ENCODE data around the gene LAMA4.
A peak's percentile ranks its signal among the peaks of the same experiment; 100 is the strongest.

Gene LAMA4

GRCh38 chr6:112268654-112269053 lies 14.3 kb upstream of the LAMA4 start:
- Histone ChIP-seq H3K9ac (ENCODE audit: insufficient read length) (no peak overlapping the region), H3K9me3 (ENCODE audit: low read depth, low read length) (no peaks in the 10 kb centered on the region), H3K36me3 (ENCODE audit: insufficient read depth, low read length) (no peaks in the 10 kb centered on the region), H3K27ac (no peak overlapping the region), H3K4me3 (no peak overlapping the region)
- DNase-seq (ENCODE audit: low read depth, low spot score): no peak
- TF ChIP-seq EZH2 (IDR thresholded peaks at IDR 0.05) (no peak), POLR2AphosphoS5 (IDR thresholded peaks at IDR 0.05; ENCODE audit: borderline replicate concordance, low read depth, low read length) (no peak), FOXP2 (optimal IDR thresholded peaks at IDR 0.05; ENCODE audit: control extremely low read depth, extremely low read length, insufficient read depth) (no peak)

GRCh38 chr6:112268019-112268418 lies 13.7 kb upstream of the LAMA4 start:
- DNase-seq (ENCODE audit: low read depth, low spot score): no peak
- Histone ChIP-seq H3K4me3 (no peak overlapping the region), H3K9ac (ENCODE audit: insufficient read length) (no peak overlapping the region), H3K9me3 (ENCODE audit: low read depth, low read length) (no peaks in the 10 kb centered on the region), H3K27ac (no peak overlapping the region), H3K36me3 (ENCODE audit: insufficient read depth, low read length) (no peaks in the 10 kb centered on the region)
- TF ChIP-seq POLR2AphosphoS5 (IDR thresholded peaks at IDR 0.05; ENCODE audit: borderline replicate concordance, low read depth, low read length) (no peak), EZH2 (IDR thresholded peaks at IDR 0.05) (no peak), FOXP2 (optimal IDR thresholded peaks at IDR 0.05; ENCODE audit: control extremely low read depth, extremely low read length, insufficient read depth) (no peak)

- Histone ChIP-seq H3K4me3 (no peak overlapping the region), H3K9me3 (ENCODE audit: low read depth, low read length) (no peaks in the 10 kb centered on the region), H3K9ac (ENCODE audit: insufficient read length) (no peak overlapping the region), H3K36me3 (ENCODE audit: insufficient read depth, low read length) (no peaks in the 10 kb centered on the region), H3K27ac (no peak overlapping the region)
- TF ChIP-seq FOXP2 (optimal IDR thresholded peaks at IDR 0.05; ENCODE audit: control extremely low read depth, extremely low read length, insufficient read depth): no peak
- no peak for TF ChIP-seq POLR2AphosphoS5 (IDR thresholded peaks at IDR 0.05; ENCODE audit: borderline replicate concordance, low read depth, low read length)
- TF ChIP-seq EZH2 (IDR thresholded peaks at IDR 0.05): no peak
- no peak for DNase-seq (ENCODE audit: low read depth, low spot score)
Observed at GRCh38 chr6:112266331-112266730, 12.0 kb upstream of the LAMA4 start.

- no peaks in the 10 kb centered on the region for H3K36me3 ChIP-seq (ENCODE audit: insufficient read depth, low read length)
- no peak overlapping the region for H3K9ac ChIP-seq (ENCODE audit: insufficient read length)
- no peak for DNase-seq (ENCODE audit: low read depth, low spot score)
- no peaks in the 10 kb centered on the region for H3K9me3 ChIP-seq (ENCODE audit: low read depth, low read length)
- H3K4me3 ChIP-seq: no peak overlapping the region
- H3K27ac ChIP-seq: no peak overlapping the region
- TF ChIP-seq FOXP2 (optimal IDR thresholded peaks at IDR 0.05; ENCODE audit: control extremely low read depth, extremely low read length, insufficient read depth) (no peak), EZH2 (IDR thresholded peaks at IDR 0.05) (no peak), POLR2AphosphoS5 (IDR thresholded peaks at IDR 0.05; ENCODE audit: borderline replicate concordance, low read depth, low read length) (no peak)
Observed at GRCh38 chr6:112259337-112259675, 4.9 kb upstream of the LAMA4 start.

GRCh38 chr6:112258642-112259336 lies 4.4 kb upstream of the LAMA4 start:
- H3K36me3 ChIP-seq (ENCODE audit: insufficient read depth, low read length): no peaks in the 10 kb centered on the region
- no peak overlapping the region for H3K4me3 ChIP-seq
- TF ChIP-seq POLR2AphosphoS5 (IDR thresholded peaks at IDR 0.05; ENCODE audit: borderline replicate concordance, low read depth, low read length) (no peak), EZH2 (IDR thresholded peaks at IDR 0.05) (no peak), FOXP2 (optimal IDR thresholded peaks at IDR 0.05; ENCODE audit: control extremely low read depth, extremely low read length, insufficient read depth) (no peak)
- no peak overlapping the region for H3K27ac ChIP-seq
- DNase-seq (ENCODE audit: low read depth, low spot score): no peak
- H3K9ac ChIP-seq (ENCODE audit: insufficient read length): no peak overlapping the region
- no peaks in the 10 kb centered on the region for H3K9me3 ChIP-seq (ENCODE audit: low read depth, low read length)

GRCh38 chr6:112257178-112257855 lies 3.0 kb upstream of the LAMA4 start:
- H3K4me3 ChIP-seq: no peak overlapping the region
- no peak overlapping the region for H3K27ac ChIP-seq
- no peak for DNase-seq (ENCODE audit: low read depth, low spot score)
- H3K36me3 ChIP-seq (ENCODE audit: insufficient read depth, low read length): no peaks in the 10 kb centered on the region
- no peak overlapping the region for H3K9ac ChIP-seq (ENCODE audit: insufficient read length)
- no peaks in the 10 kb centered on the region for H3K9me3 ChIP-seq (ENCODE audit: low read depth, low read length)
- no peak for TF ChIP-seq POLR2AphosphoS5 (IDR thresholded peaks at IDR 0.05; ENCODE audit: borderline replicate concordance, low read depth, low read length)
- no peak for TF ChIP-seq EZH2 (IDR thresholded peaks at IDR 0.05)
- TF ChIP-seq FOXP2 (optimal IDR thresholded peaks at IDR 0.05; ENCODE audit: control extremely low read depth, extremely low read length, insufficient read depth): no peak

- no peak overlapping the region for H3K27ac ChIP-seq
- no peaks in the 10 kb centered on the region for H3K36me3 ChIP-seq (ENCODE audit: insufficient read depth, low read length)
- H3K9me3 ChIP-seq (ENCODE audit: low read depth, low read length): no peaks in the 10 kb centered on the region
- H3K9ac ChIP-seq (ENCODE audit: insufficient read length): no peak overlapping the region
- no peak for DNase-seq (ENCODE audit: low read depth, low spot score)
- H3K4me3 ChIP-seq: no peak overlapping the region
- no peak for TF ChIP-seq FOXP2 (optimal IDR thresholded peaks at IDR 0.05; ENCODE audit: control extremely low read depth, extremely low read length, insufficient read depth)
- no peak for TF ChIP-seq POLR2AphosphoS5 (IDR thresholded peaks at IDR 0.05; ENCODE audit: borderline replicate concordance, low read depth, low read length)
- no peak for TF ChIP-seq EZH2 (IDR thresholded peaks at IDR 0.05)
Observed at GRCh38 chr6:112254921-112255320, 554 bp upstream of the LAMA4 start.

GRCh38 chr6:112253498-112253840 lies 898 bp downstream of the LAMA4 start:
- TF ChIP-seq EZH2 (IDR thresholded peaks at IDR 0.05): no peak
- no peak for TF ChIP-seq FOXP2 (optimal IDR thresholded peaks at IDR 0.05; ENCODE audit: control extremely low read depth, extremely low read length, insufficient read depth)
- TF ChIP-seq POLR2AphosphoS5 (IDR thresholded peaks at IDR 0.05; ENCODE audit: borderline replicate concordance, low read depth, low read length): no peak
- Histone ChIP-seq H3K27ac (no peak overlapping the region), H3K36me3 (ENCODE audit: insufficient read depth, low read length) (no peaks in the 10 kb centered on the region), H3K4me3 (peak overlapping the region; percentile 73), H3K9me3 (ENCODE audit: low read depth, low read length) (no peaks in the 10 kb centered on the region), H3K9ac (ENCODE audit: insufficient read length) (no peak overlapping the region)
- no peak for DNase-seq (ENCODE audit: low read depth, low spot score)

Data from SK-N-MC (cell line).